Measurements from ENCODE around the gene KRT76.

KRT76 gene

GRCh38 chr12:52776913-52777395 lies at the start of gene KRT76:
TSS of gene KRT76 (minus strand) at chr12:52777345. CDS start at chr12:52777291, 54 bp downstream.
- no peaks in the 10 kb centered on the region for H3K36me3 ChIP-seq (ENCODE audit: control insufficient read depth, insufficient read depth, low read length)
- H3K4me3 ChIP-seq (replicated peaks; ENCODE audit: low read depth, low read length), result no peak within 1 kb of the TSS
- DNase-seq (ENCODE audit: extremely low read depth, insufficient read length), result no peak
- TF ChIP-seq, protein P1, sequence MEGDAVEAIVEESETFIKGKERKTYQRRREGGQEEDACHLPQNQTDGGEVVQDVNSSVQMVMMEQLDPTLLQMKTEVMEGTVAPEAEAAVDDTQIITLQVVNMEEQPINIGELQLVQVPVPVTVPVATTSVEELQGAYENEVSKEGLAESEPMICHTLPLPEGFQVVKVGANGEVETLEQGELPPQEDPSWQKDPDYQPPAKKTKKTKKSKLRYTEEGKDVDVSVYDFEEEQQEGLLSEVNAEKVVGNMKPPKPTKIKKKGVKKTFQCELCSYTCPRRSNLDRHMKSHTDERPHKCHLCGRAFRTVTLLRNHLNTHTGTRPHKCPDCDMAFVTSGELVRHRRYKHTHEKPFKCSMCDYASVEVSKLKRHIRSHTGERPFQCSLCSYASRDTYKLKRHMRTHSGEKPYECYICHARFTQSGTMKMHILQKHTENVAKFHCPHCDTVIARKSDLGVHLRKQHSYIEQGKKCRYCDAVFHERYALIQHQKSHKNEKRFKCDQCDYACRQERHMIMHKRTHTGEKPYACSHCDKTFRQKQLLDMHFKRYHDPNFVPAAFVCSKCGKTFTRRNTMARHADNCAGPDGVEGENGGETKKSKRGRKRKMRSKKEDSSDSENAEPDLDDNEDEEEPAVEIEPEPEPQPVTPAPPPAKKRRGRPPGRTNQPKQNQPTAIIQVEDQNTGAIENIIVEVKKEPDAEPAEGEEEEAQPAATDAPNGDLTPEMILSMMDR (IDR thresholded peaks at IDR 0.05; ENCODE audit: insufficient read depth, low read length, poor library complexity, severe bottlenecking), result no peak
- no peaks in the 10 kb centered on the region; the same call in 1 of the 2 replicates for H3K27me3 ChIP-seq (replicated peaks; ENCODE audit: control insufficient read depth, insufficient read depth, low read length)

- Histone ChIP-seq H3K36me3 (ENCODE audit: control insufficient read depth, insufficient read depth, low read length) (no peaks in the 10 kb centered on the region), H3K4me3 (replicated peaks; ENCODE audit: low read depth, low read length) (no peak overlapping the region), H3K27me3 (replicated peaks; ENCODE audit: control insufficient read depth, insufficient read depth, low read length) (no peaks in the 10 kb centered on the region; the same call in none of the 2 replicates)
- TF ChIP-seq, protein P1 (IDR thresholded peaks at IDR 0.05; ENCODE audit: insufficient read depth, low read length, poor library complexity, severe bottlenecking), result no peak
- no peak for DNase-seq (ENCODE audit: extremely low read depth, insufficient read length)
Observed at GRCh38 chr12:52825961-52826360, 48.8 kb upstream of the KRT76 start.

- DNase-seq (ENCODE audit: extremely low read depth, insufficient read length), result no peak
- Histone ChIP-seq H3K27me3 (replicated peaks; ENCODE audit: control insufficient read depth, insufficient read depth, low read length) (no peaks in the 10 kb centered on the region; the same call in none of the 2 replicates), H3K4me3 (replicated peaks; ENCODE audit: low read depth, low read length) (no peak overlapping the region), H3K36me3 (ENCODE audit: control insufficient read depth, insufficient read depth, low read length) (no peaks in the 10 kb centered on the region)
- TF ChIP-seq, protein P1 (IDR thresholded peaks at IDR 0.05; ENCODE audit: insufficient read depth, low read length, poor library complexity, severe bottlenecking), result no peak
Observed at GRCh38 chr12:52824741-52825410, 47.7 kb upstream of the KRT76 start.

GRCh38 chr12:52823761-52824450 lies 46.8 kb upstream of the KRT76 start:
- Histone ChIP-seq H3K27me3 (replicated peaks; ENCODE audit: control insufficient read depth, insufficient read depth, low read length) (no peaks in the 10 kb centered on the region; the same call in none of the 2 replicates), H3K4me3 (replicated peaks; ENCODE audit: low read depth, low read length) (no peak overlapping the region), H3K36me3 (ENCODE audit: control insufficient read depth, insufficient read depth, low read length) (no peaks in the 10 kb centered on the region)
- TF ChIP-seq, protein P1 (IDR thresholded peaks at IDR 0.05; ENCODE audit: insufficient read depth, low read length, poor library complexity, severe bottlenecking), result no peak
- DNase-seq (ENCODE audit: extremely low read depth, insufficient read length), result no peak

DNA sequence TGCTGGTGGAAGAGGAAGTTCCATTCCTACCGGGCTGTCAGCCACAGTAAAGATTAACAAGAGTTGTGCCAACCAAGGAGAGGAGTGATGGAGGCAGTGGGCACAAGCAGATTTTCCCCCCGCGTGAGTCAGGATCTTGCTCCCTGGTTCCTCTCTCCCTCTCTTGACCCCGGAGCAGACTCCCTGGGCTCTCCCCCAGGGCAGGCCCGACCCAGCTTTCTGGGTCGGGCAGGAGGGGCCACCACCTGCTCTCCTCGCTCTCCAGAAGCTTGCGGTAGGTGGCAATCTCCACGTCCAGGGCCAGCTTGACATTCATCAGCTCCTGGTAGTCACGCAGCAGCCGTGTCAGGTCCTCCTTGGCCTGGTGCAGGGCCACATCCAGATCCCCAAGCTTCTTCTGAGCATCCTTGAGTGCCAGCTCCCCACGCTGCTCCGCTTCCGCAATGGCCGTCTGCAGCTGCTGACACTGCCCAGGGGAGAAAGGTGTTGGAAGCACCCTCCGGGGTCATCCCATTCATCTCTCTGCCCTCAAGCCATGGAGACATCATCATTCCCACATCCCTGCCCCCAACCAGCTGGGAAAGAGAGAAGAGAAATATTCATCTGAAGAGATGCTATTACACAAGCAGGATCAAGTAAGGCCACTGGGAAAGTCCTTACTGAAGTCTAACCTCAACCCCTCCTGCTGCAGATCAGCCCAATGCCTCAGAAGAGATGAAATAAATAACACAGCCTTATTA lies 45.8 kb upstream of the KRT76 start:
- no peak for DNase-seq (ENCODE audit: extremely low read depth, insufficient read length)
- Histone ChIP-seq H3K36me3 (ENCODE audit: control insufficient read depth, insufficient read depth, low read length) (no peaks in the 10 kb centered on the region), H3K4me3 (replicated peaks; ENCODE audit: low read depth, low read length) (no peak overlapping the region), H3K27me3 (replicated peaks; ENCODE audit: control insufficient read depth, insufficient read depth, low read length) (no peaks in the 10 kb centered on the region; the same call in none of the 2 replicates)
- TF ChIP-seq, protein P1 (IDR thresholded peaks at IDR 0.05; ENCODE audit: insufficient read depth, low read length, poor library complexity, severe bottlenecking), result no peak
